ENCODE data around the gene MORN1.

MORN1 gene

DNA sequence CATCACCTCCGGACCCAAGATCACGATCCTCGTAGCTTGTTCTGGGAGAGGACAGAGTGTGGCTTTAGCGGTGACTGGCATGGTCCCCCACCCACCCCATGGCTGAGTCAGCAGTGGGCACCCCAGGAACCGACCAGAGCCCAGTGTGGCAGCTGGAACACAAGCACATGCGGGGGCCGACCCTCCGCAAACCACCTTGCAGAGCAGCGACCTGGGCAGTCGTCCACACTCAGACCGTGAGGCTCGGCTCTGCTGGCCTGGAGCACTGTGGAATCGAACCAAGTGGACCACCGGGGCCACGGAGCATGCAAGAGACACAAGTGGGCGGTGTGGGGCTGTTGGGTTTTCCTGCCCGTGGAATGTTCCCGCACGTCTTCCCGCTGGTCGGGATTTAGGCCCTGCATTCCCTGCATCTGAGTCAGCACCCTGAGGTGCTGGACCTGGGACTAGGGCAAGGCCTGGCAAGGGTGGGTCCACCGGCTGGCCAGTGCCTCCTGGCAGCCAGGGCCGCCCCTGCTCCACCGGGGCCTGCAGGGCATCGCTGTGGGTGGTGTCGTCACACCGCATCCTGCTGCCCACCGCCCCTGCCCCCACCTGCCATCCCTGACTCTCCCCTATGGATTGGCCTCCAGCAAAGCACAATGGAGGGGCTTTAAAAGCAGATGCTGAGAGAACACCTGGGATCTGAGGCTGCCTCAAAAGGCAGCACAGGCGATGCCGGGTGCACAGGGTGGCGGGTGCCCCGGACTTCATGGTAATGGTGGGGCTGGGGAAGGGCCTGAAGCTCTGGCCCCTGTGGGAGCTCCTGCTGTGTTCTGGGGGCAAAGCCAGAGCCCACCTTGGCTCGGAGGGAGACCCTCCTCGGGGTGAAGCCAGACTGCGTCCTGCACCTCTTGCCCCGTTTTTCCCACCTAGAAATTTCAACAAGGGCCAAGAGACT, 18.5 kb downstream of the MORN1 start:
- DNase-seq, result peak; percentile 12

DNA sequence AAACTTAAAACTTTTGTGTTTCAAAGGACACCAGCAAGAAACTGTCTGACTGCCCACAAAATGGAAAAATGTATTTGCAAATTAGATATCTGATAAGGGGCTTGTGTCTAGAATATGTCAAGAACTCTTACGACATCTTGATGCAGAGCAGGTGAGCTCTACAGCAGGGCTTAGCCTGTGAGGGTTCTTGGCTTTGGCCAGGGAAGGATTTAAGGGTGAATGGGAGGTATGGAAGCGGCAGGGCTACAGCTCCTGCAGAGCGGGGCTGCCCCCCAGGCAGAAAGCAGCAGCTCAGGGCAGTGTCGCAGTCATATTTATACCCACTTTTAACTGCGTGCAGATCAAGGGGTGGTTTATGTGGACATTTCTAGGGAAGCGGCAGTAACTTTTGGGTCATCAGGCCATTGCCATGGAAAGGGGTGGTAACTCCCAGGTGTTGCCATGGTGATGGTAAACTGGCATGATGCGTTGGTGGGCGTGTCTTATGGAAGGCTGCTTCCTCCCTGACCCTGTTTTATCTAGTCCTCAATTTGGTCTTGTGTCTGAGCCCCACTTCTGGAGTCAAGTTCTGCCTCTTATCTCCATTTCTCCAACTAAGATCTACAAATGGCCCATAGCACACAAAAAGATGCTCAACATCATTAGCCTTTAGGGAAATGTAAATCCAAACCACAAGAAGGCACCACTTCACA, 23.2 kb downstream of the MORN1 start:
- no peak for DNase-seq

DNA sequence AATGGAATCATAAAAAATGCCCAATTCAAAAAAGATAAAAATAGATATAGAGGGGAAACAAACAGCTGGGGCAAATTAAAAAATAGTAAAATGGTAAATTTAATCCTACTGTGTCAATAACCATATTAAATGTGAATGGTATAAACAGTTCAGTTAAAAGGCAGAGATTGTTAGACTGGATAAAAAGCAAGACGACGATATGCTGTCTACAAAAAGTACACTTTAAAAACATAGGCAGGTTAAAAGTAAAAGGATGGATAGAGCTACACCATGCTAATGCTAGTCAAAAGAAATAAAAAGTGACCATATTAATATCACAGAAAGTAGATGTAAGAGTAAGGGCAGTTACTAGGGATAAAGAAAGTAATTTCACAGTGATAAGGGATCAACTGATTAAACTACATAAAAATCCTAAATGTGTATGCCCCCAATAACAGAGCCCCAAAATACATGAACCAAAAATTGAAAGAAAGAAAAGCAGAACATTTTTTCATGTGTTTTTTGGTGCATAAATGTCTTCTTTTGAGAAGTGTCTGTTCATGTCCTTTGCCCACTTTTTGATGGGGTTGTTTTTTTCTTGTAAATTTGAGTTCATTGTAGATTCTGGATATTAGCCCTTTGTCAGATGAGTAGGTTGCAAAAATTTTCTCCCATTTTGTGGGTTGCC, 27.4 kb downstream of the MORN1 start:
- no peak for DNase-seq

DNA sequence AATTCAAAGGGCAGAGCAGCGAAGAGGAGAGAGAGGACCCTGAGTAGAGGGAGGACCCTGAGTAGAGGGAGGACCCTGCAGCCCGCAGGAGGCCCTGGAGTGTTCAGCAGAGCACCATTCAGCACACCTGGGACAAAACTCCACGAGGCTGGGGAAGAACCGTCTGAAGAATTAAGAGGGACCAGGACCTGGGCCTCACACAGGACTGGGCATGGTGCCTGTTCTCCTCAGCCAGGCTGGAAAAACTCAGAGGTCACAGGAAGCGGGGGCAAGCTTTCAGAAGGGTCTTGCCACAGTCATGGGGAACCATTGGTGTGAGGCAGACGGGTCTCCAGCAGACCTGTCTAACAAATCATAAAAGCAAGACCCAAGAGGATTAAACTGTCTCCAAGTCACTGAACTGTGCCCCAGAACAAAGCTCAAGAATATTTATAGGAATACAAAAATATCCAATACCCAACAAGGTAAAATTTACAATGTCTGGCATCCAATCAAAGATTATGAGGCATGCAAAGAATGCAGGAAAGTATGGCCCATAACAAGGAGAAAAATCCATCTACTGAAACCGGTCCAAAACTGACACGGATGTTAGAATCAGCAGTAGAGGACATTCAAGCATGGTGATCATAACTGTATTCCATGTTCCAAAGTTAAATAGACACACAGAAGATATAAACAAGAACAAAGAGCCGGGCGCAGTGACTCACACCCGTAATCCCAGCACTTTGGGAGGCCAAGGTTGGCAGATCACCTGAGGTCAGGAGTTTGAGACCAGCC, 30.6 kb downstream of the MORN1 start:
- no peak for DNase-seq

DNA sequence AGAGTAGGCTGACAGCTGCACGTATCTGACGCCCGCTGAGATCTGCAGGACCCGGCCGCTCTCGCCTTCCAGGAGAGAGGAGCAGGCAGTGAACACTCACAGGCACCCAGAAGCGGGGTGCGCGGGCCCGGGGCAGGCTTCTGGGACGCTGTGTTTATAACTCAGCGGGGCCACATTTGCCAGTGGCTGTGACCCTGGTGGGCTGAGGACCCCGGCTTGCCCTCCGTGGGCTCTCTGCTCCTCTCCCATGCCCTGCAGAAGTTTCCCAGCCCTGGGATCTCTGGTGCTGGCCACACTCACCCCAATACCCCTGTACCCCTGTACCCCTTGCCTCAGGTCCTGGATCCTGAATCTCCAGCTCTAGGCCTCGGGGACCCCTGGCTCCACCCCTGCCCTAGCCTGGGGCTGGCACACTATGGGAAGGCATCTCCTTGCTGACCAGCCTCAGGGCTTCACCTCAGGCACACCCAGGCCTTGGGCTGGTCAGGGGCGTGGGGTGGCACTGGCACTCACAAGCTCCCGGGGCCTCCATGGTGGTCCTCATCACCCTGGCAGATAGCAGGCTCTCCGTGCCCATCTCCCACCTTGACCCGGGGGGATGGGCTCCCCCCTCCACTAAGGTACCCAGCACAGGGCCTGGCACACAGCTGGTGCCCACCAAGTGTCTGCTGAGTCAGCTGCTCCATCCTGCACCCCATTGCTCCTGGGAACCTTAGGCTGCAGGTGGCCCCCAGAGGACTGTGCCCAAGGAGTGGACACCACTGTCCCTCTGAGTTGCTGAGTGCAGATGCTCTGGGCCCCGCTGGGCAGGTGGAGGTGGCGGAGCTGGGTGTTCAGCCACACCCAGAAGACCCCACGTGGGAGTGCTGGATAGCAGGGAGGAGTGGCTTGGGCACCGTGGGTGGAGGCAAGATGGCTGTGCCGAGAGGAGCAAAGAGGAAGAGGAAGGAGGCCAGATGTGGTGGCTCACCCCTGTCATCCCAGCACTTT, 32.4 kb downstream of the MORN1 start:
- DNase-seq, result peak; percentile 10

DNA sequence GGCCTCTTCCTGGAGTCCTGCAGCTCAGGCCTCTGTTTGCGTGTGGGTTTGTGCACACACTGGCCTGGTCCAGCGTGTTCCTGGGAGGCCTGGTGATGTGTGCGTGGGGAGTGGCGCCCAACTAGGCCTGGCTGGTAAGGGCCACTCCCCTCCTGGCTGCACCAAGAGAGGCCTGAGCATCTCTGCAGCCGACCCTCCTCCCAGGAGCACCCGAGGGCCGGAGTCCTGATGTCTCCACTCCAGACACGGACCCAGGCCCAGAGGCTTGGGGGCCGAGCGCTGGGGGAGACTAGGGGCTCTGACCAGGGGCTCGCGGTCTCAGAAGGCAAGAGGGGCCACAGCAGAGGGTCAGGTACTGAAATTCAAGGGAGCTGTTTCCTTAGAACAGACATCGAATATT, 33.3 kb downstream of the MORN1 start:
- no peak for DNase-seq

DNA sequence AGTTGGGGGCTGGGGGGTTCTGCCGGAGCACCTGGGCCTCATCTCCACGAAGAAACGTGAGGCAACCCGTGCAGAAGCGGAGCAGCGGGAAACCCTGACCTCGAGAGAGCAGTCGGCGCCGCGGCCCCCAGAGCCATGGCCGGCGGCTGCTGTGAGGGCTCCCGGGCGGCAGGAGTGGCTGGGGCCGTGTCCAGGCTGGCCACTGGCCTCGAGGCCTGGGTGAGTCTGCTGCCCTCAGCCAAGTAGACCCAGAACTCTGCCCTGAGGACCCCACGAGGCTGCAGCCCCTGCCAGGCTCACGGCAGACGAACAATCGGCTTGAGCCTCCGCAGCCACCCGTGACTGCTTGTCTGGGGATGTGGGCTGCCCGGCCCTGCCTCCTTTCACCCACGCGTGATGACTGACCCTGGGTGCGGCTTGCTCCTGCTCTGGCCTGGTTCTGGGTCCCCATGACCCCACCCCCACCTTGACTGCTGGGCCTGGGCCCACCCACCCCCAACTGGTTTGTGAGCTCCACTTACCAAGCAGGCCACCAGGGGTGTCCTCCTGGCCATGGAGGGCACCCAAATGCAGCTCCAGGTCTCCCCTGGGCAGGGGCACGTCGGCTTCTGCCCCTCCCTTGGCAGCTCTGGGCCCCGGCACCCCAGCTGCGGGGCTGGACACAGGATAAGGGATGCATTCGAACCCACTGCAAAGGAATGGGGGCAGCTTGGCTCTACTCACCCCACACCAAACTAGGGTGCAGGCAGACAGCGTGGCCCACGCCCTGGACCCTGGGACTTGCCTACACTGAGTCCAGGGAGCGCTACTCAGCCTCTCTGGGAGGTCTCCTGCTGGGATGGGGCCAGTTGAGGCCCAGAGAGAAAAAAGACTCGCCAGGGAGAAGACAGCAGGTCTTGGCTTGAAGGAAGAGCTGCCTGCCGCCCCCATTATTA, 34.2 kb downstream of the MORN1 start:
- DNase-seq, result peak; percentile 5

DNA sequence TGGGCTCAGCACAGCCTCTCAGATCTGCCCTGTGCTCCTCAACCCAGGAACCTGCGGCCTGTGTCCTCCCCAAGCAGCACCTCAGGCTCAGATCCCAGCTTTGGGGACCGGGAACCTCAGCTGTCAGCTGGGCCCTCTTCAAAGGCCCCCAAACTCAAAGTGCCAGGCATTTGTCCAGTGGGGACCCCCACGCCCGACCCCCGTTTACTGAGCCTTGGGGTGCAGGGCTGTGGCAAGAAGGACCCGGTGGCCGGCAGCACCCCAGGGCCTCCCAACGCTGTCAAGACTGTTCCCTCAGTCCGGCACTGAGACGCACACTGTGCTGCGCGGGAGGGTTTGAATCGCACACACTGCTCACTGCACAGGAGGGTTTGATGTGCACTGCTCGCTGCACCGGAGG, 35.0 kb downstream of the MORN1 start:
- DNase-seq, result peak; percentile 11

DNA sequence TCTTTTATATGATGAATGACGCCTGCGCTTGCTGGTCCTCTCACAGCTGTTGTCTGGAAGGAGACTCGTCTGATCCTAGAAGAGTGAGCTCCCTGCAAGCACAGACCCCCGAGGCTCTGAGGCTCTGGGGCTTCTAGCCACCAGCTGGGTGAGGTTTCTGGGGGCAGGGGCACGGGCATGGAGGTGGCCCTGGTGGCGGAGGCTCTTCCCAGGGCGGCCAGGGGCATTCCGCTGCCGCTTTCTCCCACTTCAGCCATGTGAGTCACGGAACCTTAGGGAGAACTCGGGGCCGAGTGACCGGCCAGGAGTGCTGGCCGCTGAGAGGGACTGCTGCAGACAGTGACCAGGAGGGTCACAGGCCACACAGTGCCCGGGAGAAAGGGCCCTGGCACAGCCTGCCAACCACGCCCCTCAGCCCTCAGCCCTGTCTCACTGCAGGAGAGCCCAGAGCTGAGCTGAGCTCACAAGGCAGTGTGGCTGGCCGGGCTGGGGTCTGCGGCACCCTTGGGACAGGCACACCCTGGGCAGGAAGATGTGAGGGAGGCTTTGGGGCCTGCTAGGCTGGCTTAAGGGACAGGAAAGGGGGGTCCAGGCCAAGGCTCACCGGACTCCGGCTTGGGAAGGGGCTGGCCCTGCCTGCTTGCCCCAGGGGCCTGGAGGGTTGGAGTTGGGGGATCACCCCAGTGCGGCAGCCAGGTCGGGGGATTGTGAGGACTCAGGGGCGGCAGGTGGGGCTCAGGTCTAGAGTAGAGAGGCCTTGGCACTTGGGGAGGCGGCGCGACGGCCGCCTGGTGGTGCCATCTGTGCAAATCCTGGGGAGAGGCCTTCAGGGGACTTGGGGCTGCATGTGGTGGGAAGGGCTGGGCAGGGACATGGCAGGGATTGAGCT, 35.7 kb downstream of the MORN1 start:
- DNase-seq, result peak; percentile 12

DNA sequence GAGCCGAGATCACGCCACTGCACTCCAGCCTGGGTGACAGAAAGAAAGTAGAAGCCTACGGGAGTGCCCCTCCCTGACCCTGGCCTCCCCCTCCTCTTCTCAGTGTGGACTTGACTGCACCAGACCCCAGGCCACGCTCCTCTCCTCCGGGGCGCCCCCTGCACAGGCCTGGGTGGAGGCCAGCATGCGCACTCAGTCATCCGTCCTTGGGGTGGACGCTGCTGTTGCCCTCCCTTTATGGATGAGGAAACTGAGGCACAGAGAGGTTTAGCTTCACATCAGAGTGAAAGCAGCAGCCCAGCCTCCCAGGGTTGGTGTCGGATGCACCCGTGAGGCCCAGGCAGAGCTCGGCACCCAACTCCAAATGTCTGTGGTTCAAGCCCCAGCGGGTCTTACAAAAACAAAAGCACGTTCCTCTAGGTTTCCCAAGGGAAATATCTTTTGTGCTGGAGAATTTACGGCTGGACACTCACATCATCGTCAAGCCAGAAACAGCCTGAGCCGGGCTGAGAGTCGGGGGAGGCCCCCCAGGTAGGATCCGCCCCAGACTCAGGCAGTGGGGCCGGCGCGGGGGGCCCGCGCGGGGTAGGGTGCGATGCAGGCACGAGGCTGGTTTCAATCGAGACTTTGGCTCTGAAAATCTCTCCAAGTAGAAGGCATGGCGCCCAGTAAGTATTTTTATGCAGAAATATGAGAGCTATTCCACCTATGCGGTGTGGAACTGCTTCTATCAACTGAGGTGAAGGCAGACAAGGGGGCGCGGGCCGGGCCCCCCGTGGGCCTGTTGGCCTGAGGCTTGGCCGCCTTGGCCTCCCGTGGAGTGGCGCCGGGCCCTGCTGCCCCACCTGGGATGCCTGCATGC, 36.6 kb downstream of the MORN1 start:
- DNase-seq, result peak; percentile 13

DNA sequence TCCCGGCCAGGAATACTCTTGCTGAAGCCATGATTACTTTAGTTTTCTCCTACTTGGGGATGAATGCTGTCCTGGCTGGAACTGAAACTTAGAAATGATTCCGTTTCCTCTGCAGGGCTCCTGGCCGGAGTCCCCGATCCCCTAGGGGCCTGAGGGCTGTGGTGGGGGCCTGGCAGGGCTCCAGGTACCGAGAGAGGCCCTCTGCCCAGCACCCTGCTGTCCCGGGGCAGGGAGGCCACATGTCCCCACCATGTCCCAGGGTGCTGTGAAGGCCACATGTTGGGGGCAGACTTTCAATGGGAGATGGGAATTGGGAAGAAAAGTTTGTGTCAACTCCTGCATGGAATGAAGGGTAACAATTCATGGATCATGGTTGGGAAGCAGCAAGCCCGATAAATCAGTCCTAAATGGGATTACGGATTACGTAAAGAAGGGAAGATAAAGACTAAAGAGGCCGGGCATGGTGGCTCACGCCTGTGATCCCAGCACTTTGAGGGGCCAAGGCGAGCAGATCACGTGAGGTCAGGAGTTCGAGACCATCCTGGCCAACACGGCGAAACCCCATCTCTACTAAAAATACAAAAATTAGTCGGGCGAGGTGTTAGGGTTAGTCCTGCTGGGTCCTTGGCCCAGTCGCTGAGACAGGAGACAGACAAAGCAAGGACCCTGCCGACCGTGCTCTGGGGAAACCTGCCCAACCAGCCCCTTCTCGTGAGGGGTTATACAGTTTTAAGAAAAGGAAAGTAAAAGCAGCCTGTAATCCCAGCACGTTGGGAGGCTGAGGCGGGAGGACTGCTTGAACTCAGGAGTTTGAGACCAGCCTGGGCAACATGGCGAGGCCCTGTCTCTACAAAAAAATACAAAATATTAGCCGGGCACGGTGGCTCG, 37.6 kb downstream of the MORN1 start:
- no peak for DNase-seq

DNA sequence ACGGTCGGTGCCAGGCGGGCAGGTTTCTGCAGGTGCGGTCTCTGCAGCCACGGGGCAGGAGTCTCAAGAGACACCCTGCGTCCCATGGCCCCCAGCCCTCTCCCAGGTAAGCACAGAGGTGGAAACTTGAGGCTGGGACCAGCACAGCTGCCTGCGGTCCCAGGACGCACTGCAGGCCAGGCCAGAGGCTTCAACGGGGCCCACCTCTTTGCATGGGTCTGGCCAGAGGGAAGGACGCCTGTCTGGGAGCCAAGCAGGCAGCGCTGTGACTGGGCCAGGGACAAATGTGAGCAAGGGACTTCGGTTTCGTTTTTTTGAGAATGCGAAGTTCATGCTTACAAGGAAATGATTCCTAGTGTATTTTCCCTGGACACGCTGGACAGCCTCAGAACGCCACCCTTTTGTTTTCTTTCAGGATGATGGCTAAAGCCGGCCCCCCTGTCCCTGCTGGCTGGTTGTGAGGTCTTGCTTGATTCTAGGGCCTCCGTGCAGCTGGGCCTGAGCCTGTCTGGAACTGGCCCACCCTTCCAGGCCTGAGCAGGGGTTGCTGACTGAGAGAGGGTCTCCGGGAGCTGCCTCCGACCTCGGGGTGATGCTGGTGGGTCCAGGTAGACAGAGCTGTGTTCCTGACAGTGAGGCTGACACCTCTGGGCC, 38.3 kb downstream of the MORN1 start:
- peak; percentile 9 for DNase-seq

DNA sequence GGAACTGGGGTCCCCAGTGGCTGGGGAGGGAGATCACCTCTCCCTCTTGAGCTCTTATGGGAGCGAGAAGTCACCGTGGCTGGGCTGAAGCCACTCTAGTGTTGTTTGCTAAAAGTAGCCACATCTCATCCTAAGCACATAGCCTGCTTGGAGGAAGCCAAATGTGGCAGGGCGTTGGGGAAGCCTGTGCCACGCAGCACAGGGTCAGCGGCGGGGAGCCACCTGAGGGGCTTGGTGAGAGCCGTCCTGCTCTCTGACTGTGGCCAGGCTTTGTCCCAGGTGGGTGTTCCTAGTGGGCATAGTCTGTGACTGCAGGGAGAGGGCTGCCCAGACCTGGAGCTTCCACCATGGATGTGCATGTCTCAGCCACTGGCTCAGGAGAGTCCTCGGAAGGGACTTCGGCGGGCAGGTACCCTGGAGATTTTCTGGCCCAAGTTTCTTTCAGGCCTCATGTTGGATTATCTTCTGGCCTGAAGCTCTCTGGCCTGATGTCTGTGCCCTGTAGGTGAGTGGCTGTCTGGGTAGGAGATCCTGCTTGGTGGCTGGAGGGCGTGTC, 38.9 kb downstream of the MORN1 start:
- peak; percentile 9 for DNase-seq

DNA sequence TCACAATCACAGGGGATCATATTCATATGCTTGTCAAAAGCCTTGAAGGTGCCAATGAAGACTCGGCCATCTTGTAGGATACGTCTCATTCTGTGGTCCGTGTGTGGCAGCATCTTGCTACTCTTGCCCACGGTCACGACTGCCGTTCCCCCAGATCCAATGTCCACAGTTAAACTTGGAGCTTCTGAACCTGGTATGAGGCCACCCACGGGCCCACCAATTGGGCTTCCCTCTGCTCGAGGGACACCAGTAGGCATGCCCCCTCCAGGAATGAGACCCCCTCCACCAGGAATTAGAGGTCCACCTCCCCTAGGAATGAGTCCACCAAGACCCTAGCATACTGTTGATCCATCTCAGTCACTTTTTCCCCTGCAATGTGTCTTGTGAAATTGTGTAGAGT, 39.6 kb downstream of the MORN1 start:
- DNase-seq, result no peak

DNA sequence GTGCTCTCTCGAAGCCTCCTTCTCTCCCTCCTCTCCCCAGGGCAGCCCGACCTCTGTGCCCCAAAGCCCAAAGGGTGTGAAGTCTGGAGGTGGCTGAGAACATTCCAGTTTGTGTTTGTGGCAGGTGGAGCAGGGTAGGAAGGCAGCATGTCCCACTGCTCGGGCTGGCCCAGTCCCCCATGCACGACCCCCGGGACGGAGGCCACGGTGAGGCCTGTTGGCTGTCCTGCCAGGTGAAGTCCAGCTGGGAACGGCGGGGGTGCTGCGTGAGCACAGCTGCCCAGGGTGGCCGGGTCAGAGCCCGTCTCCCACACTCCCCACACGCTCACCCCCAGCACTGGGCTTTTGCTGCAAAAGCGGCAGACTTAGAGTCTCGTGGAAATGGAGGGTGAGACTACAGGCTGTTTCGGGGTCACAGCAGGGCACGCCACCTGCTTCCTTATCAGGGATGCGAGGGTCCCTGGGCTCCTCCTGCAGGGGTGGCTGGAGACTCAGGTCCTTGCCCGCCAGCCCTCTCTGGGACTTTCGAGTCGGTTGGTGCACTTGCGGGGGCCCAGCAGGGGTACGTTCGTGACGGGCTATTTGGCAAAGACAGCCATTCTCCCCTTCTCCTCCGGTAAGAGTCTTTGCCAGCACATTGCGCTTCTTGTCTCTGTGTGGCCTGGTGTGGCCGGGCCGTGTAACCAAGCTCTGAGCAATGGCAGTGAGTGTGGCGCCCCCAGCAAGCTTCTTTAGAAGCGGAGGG, 40.3 kb downstream of the MORN1 start:
- peak; percentile 12 for DNase-seq

DNA sequence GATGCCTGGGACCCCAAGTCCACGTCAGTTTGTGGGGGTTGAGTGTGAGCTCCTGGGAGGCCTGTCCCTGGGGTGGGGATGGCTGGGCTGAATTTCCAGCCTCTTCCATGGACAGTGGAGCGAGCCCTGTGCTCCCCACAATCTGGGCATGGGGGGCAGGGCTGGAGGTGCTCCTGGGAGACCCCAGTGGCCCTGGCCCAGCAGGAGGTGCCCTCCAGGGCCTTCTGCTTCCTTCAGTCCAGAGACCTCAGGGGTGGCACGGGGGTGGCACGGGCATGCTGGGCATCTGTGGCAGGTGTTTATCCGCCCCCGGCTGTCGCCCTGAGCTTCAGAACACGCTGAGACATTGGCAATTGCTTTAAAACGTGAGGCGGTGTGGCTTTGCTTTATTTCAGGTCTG, 40.9 kb downstream of the MORN1 start:
- DNase-seq, result peak; percentile 11
